Right ventricle myocardium inferior (tissue), 1 donor: ENCODE data around the gene PPP1CA. TPM values are rescaled to one million over a fixed set of nuclear protein-coding genes. Genes with fewer than 3 reads are reported as not detected.

Experiments used
- ATAC-seq: fragments of 200-7000 bp; cut with Tn5 transposase; one replicate; pipeline ENCODE4 v1.9.1; 2020; ENCODE audit warnings: mild to moderate bottlenecking, moderate library complexity
- DNase-seq: peaks from one replicate; pipeline ENCODE4 v3.0.0; 2021; ENCODE audit errors: missing footprints
- intact Hi-C: fragments of 100-400 bp; cut with DNase I; formaldehyde crosslinking; loops from one replicate; pipeline ENCODE4 v1.11.0; 2022
- long read RNA-seq: library from polyadenylated mRNA; unstranded; transcript quantifications from one replicate; pipeline ENCODE4 v2.0.0, GENCODE V29; 2021
- total RNA-seq: library from RNA; stranded (reverse); fragmentation: NEBNext Ultra II Directional; extraction: Animal tissue kit (Norgen Biotek cat#: 25700); gene quantifications from one replicate; pipeline ENCODE4 v1.2.1, GENCODE V29; 2021
- donor health status: DM: no; HTN: yes; CAD: no; lungs with severe emphysema.

The PPP1CA gene
- 112 TPM for total RNA-seq
- long read RNA-seq, transcript PPP1CA-203 (7 exons, 1,476 nt): major isoform, 81 of 107 reads
- long read RNA-seq, transcript PPP1CA-204 (6 exons, 1,677 nt): minor isoform, 6 of 107 reads
- long read RNA-seq, partial matches to known transcripts: 1 of 107 reads
- long read RNA-seq, other reads (novel, unspliced or antisense): 14 of 107 reads

GRCh38 chr11:67401495-67402191 lies at the start of gene PPP1CA:
PPP1CA (minus strand) TSS chr11:67401858; CDS start chr11:67401782, 76 bp downstream.
- intact Hi-C loops: loop anchor here (1.0 to 5.0 kb wide), 3 partner anchors 15 to 182 kb away; partner anchors contain the start of genes GSTP1 and TMEM134
- DNase-seq (peak; percentile 95), ATAC-seq (peak; percentile 91)

- ATAC-seq (no peak), DNase-seq (no peak)
- intact Hi-C loops: no loop called here
These were observed 49.4 kb upstream of the PPP1CA start for GRCh38 chr11:67450796-67451657.

GRCh38 chr11:67449116-67449844 lies 47.6 kb upstream of the PPP1CA start:
- peak; percentile 35 for ATAC-seq
- intact Hi-C loops: no loop called here
- DNase-seq: peak; percentile 62

- ATAC-seq (no peak), DNase-seq (no peak)
- intact Hi-C loops: no loop called here
These were observed 46.6 kb upstream of the PPP1CA start for GRCh38 chr11:67448220-67448609.

- DNase-seq (no peak), ATAC-seq (no peak)
- intact Hi-C loops: no loop called here
These were observed 43.9 kb upstream of the PPP1CA start for GRCh38 chr11:67445515-67445914.

GRCh38 chr11:67442504-67443404 lies 41.1 kb upstream of the PPP1CA start:
- intact Hi-C loops: loop anchor here (2.0 kb wide), 1 partner anchor 26 kb away; the partner anchor contains the start of gene TMEM134
- no peak for ATAC-seq
- no peak for DNase-seq

- no peak for ATAC-seq
- DNase-seq: peak; percentile 52
- intact Hi-C loops: loop anchor here (2.0 kb wide), 1 partner anchor 27 kb away; the partner anchor contains the start of gene TMEM134
These were observed 40.2 kb upstream of the PPP1CA start for GRCh38 chr11:67441731-67442351.

- DNase-seq: peak; percentile 43
- intact Hi-C loops: no loop called here
- ATAC-seq: no peak
These were observed 39.5 kb upstream of the PPP1CA start for GRCh38 chr11:67441098-67441563.

GRCh38 chr11:67440229-67441097 lies 38.8 kb upstream of the PPP1CA start:
- ATAC-seq (no peak), DNase-seq (no peak)
- intact Hi-C loops: no loop called here

GRCh38 chr11:67439321-67440228 lies 37.9 kb upstream of the PPP1CA start:
- ATAC-seq (no peak), DNase-seq (no peak)
- intact Hi-C loops: no loop called here

GRCh38 chr11:67438158-67438902 lies 36.7 kb upstream of the PPP1CA start:
- ATAC-seq (no peak), DNase-seq (no peak)
- intact Hi-C loops: no loop called here

GRCh38 chr11:67437809-67438157 lies 36.1 kb upstream of the PPP1CA start:
- no peak for ATAC-seq
- no peak for DNase-seq
- intact Hi-C loops: no loop called here

- ATAC-seq: no peak
- no peak for DNase-seq
- intact Hi-C loops: no loop called here
These were observed 35.6 kb upstream of the PPP1CA start, which contains the start of gene PTPRCAP for GRCh38 chr11:67437082-67437808. PTPRCAP (minus strand) TSS chr11:67437682; CDS start chr11:67437619, 63 bp downstream.

GRCh38 chr11:67436459-67437081 lies 34.9 kb upstream of the PPP1CA start:
- DNase-seq: no peak
- intact Hi-C loops: no loop called here
- ATAC-seq: no peak
